ENCODE measurements around the gene MAD1L1. TPM values are rescaled to one million over a fixed set of nuclear protein-coding genes. Genes with fewer than 3 reads are reported as not detected.

The MAD1L1 gene
- total RNA-seq, 2 experiments from 2014 or later, result 157 to 160 TPM

DNA sequence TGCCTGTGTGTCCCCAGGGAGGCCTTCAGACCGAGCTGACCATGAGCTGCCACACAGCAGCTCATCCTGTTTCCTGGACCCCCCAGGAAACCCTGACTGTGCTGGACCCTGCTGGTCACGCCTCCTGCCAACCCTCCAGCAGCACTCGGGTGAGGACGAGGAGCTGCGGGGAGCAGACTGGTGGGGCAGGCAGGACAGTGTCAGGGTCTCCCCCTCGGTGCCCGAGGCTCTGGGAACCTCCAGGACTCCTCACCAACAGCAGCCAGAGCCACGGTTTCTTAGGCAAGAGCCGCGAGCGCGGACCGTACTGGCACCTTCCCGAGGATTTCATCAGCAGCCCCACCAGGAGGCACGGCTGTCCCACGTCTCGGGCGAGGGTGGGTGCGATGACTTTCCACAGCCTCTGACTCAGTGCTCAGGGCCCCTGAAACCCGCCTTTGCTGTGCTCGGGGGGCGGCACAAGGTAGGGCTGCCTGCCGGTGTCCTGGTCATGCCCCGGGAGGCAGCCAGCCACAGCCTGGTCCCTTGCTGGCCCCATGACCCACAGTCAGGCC is 375.8 kb downstream of the MAD1L1 start:
- H3K36me3 Mint-ChIP-seq (ENCODE audit: low read depth), result peaks cover 25% of the 10 kb centered on the region
- Histone ChIP-seq H3K4me1 (ENCODE audit: insufficient read depth, low read length) (peaks cover 48% of the 10 kb centered on the region), H3K27ac (ENCODE audit: low read depth in 1 of 2, low read length in 2 of 2) (no peak overlapping the region), H3K9me3 (ENCODE audit: control insufficient read depth in 1 of 2, insufficient read depth in 1 of 2, low read length in 2 of 2) (peaks cover 0 to 27% of the 10 kb centered on the region in 2 experiments), H3K4me3 (ENCODE audit: low read length) (no peak overlapping the region), H3K36me3 (ENCODE audit: insufficient read depth, low read length) (no peaks in the 10 kb centered on the region), H3K27me3 (ENCODE audit: control insufficient read depth in 1 of 2, insufficient read depth in 2 of 2, low read length in 2 of 2) (no peaks in the 10 kb centered on the region)
- DNase-seq, result no peak
- CTCF ChIA-PET, result no interaction called here
- TF ChIP-seq, protein P1, sequence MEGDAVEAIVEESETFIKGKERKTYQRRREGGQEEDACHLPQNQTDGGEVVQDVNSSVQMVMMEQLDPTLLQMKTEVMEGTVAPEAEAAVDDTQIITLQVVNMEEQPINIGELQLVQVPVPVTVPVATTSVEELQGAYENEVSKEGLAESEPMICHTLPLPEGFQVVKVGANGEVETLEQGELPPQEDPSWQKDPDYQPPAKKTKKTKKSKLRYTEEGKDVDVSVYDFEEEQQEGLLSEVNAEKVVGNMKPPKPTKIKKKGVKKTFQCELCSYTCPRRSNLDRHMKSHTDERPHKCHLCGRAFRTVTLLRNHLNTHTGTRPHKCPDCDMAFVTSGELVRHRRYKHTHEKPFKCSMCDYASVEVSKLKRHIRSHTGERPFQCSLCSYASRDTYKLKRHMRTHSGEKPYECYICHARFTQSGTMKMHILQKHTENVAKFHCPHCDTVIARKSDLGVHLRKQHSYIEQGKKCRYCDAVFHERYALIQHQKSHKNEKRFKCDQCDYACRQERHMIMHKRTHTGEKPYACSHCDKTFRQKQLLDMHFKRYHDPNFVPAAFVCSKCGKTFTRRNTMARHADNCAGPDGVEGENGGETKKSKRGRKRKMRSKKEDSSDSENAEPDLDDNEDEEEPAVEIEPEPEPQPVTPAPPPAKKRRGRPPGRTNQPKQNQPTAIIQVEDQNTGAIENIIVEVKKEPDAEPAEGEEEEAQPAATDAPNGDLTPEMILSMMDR (IDR thresholded peaks at IDR 0.05), result no peak
- no peak for ATAC-seq (ENCODE audit: poor library complexity)
- POLR2A ChIA-PET, result no interaction called here
- no peaks in the 10 kb centered on the region for H3K27me3 Mint-ChIP-seq
- H3K4me3 Mint-ChIP-seq, result no peak overlapping the region
- H3K9me3 Mint-ChIP-seq, result no peaks in the 10 kb centered on the region
- intact Hi-C loops (cut with DNase I, micrococcal nuclease), result no loop called here
- H3K4me1 Mint-ChIP-seq (ENCODE audit: low read depth), result peaks cover 25% of the 10 kb centered on the region
- H3K27ac Mint-ChIP-seq, result no peak overlapping the region

DNA sequence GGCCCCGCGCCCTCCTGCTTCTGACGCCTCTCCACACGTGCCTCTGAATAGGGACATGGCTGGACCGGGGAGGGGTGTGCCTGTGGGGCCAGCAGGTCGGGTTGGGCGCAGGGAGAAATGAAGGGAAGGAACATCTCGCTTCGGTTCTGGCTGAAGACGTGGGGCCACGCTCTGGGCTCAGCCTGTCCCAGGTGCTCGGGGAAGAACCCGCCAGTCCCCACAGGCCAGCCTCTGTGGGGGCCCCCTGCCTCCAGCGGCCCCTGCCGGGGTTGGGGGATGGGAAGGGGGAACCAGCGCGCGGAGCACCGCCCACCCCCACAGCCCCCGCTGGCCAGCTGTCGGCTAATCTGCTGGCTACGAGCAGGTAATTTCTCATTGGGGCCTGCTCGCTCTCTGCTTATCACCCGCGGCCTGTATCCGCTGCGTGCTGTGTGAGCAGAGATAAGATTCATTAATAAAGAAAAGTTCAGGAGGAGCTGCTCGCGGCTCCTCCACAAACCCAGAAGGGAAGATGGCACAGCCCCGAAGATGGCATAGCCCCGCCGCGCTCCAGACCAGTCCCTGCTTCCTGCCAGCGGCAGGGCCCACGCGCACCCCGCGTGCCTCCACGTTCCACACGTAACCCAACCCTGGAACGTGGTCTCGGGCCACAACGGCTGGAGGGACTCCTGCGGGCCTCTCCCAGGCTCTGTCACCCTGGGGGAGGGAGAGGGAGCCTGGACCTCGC is 376.4 kb downstream of the MAD1L1 start:
- Mint-ChIP-seq H3K36me3 (ENCODE audit: low read depth) (peaks cover 25% of the 10 kb centered on the region), H3K27ac (peak overlapping the region; percentile 80), H3K9me3 (no peaks in the 10 kb centered on the region), H3K27me3 (no peaks in the 10 kb centered on the region), H3K4me1 (ENCODE audit: low read depth) (peaks cover 25% of the 10 kb centered on the region), H3K4me3 (no peak overlapping the region)
- Histone ChIP-seq H3K4me1 (ENCODE audit: insufficient read depth, low read length) (peaks cover 48% of the 10 kb centered on the region), H3K9me3 (ENCODE audit: control insufficient read depth in 1 of 2, insufficient read depth in 1 of 2, low read length in 2 of 2) (peaks cover 0 to 27% of the 10 kb centered on the region in 2 experiments), H3K27me3 (ENCODE audit: control insufficient read depth in 1 of 2, insufficient read depth in 2 of 2, low read length in 2 of 2) (no peaks in the 10 kb centered on the region), H3K27ac (ENCODE audit: low read depth in 1 of 2, low read length in 2 of 2) (no peak overlapping the region), H3K36me3 (ENCODE audit: insufficient read depth, low read length) (no peaks in the 10 kb centered on the region), H3K4me3 (ENCODE audit: low read length) (no peak overlapping the region)
- ChIA-PET POLR2A (no interaction called here), CTCF (no interaction called here)
- intact Hi-C loops (cut with DNase I, micrococcal nuclease), result no loop called here
- TF ChIP-seq, protein P1 (IDR thresholded peaks at IDR 0.05), result no peak
- DNase-seq, result no peak
- ATAC-seq (ENCODE audit: poor library complexity), result no peak

DNA sequence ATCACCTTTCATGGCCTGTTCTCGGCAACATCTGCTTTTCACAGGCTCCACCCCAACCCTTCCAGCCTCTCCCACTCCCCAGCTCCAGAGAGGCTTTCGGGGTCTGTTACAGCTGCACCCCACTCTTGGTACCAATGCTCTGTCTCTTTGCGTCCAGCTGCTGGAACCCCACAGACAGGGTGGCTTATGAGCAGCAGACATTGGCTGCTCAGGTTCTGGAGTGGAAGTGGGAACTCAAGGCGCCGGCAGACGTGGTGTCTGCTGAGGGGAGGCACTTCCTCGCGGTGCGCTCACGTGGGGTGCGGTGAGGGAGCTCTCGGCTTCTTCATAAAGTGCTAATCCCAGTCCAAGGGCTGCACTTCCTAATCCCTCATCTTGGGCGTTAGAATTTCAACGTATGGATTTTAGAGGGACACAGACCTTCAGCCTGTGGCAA is 377.0 kb downstream of the MAD1L1 start:
- no peak overlapping the region for H3K27ac ChIP-seq (ENCODE audit: low read depth in 1 of 2, low read length in 2 of 2)
- Mint-ChIP-seq H3K36me3 (ENCODE audit: low read depth) (peaks cover 25% of the 10 kb centered on the region), H3K27ac (peak overlapping the region; percentile 80), H3K4me3 (no peak overlapping the region), H3K27me3 (no peaks in the 10 kb centered on the region), H3K9me3 (no peaks in the 10 kb centered on the region), H3K4me1 (ENCODE audit: low read depth) (peaks cover 24% of the 10 kb centered on the region)
- no peaks in the 10 kb centered on the region for H3K36me3 ChIP-seq (ENCODE audit: insufficient read depth, low read length)
- peaks cover 0 to 27% of the 10 kb centered on the region in 2 experiments for H3K9me3 ChIP-seq (ENCODE audit: control insufficient read depth in 1 of 2, insufficient read depth in 1 of 2, low read length in 2 of 2)
- no peak overlapping the region for H3K4me3 ChIP-seq (ENCODE audit: low read length)
- DNase-seq, result no peak
- no peaks in the 10 kb centered on the region for H3K27me3 ChIP-seq (ENCODE audit: control insufficient read depth in 1 of 2, insufficient read depth in 2 of 2, low read length in 2 of 2)
- intact Hi-C loops (cut with DNase I, micrococcal nuclease), result no loop called here
- TF ChIP-seq, protein P1 (IDR thresholded peaks at IDR 0.05), result no peak
- H3K4me1 ChIP-seq (ENCODE audit: insufficient read depth, low read length), result peaks cover 48% of the 10 kb centered on the region
- no peak for ATAC-seq (ENCODE audit: poor library complexity)
- ChIA-PET POLR2A (no interaction called here), CTCF (no interaction called here)
